K562 (cell line): Measurements from ENCODE around the gene BIRC3. TPM values are rescaled to one million over a fixed set of nuclear protein-coding genes. Genes with fewer than 3 reads are reported as not detected.

Experiments used
- ATAC-seq: fragments of 200-7000 bp; cut with Tn5 transposase; 3 replicates; pipeline ENCODE4 v1.9.1; 2020; ENCODE audit warnings: moderate library complexity
- BruUV-seq: library from RNA; stranded (reverse); fragments of 400-500 nt; replicated peaks from 2 replicates; lab custom pipeline; 2021; lab: Mats Ljungman, UMichigan
- CTCF ChIA-PET: fragments of 300-600 bp; formaldehyde crosslinking; extraction: SDS; loops from one replicate; lab custom pipeline; 2021; ENCODE audit warnings: low intra/inter-chr PET ratio; lab: Yijun Ruan, JAX
- POLR2A ChIA-PET: fragments of 300-600, 350-650 bp; sonication (Branson Sonifier 250); formaldehyde crosslinking; extraction: SDS; loops from one replicate; lab custom pipeline; 2021; ENCODE audit warnings: antibody characterized with exemption, inconsistent platforms; lab: Yijun Ruan, JAX
- DNase-seq, 4 experiments: peaks; one replicate each; pipeline versions ENCODE4 v3.0.0 to v3.0.0-alpha.2; 2011 to 2018; ENCODE audit warnings: low spot score in 3 of 4, mixed read lengths in 3 of 4; ENCODE audit errors: extremely low read depth in 1 of 4
- FAIRE-seq: peaks from 2 replicates; lab custom pipeline; 2011; peaks lifted over from hg19 to GRCh38; lab: Jason Lieb, UNC
- H2AFZ ChIP-seq: 2 replicates; pipeline ENCODE4 v1.6.0; 2011; ENCODE audit warnings: low read depth, low read length, control low read depth, inconsistent platforms
- H3K27ac ChIP-seq: fragments of 200-600 bp; 3 replicates; pipeline ENCODE4 v1.8.0; 2011; ENCODE audit warnings: low read depth, mild to moderate bottlenecking, control low read depth, inconsistent platforms, low read length, moderate library complexity, mixed read lengths; ENCODE audit errors: extremely low read depth
- H3K27me3 ChIP-seq, 2 experiments: fragments of 300-600 bp in 1 of 2; 2 replicates in 1 of 2; 3 replicates in 1 of 2; pipeline versions ENCODE4 v1.6.0 to v1.8.0; 2011; ENCODE audit warnings: inconsistent platforms in 2 of 2, low read length in 2 of 2, mild to moderate bottlenecking in 1 of 2, mixed read lengths in 1 of 2, moderate library complexity in 1 of 2; ENCODE audit not compliant: control insufficient read depth in 2 of 2, insufficient read depth in 2 of 2
- H3K36me3 ChIP-seq: fragments of 300-600 bp; 3 replicates; pipeline ENCODE4 v1.8.0; 2011; ENCODE audit warnings: mild to moderate bottlenecking, low read length, inconsistent platforms; ENCODE audit not compliant: control insufficient read depth, insufficient read depth
- H3K4me1 ChIP-seq, 2 experiments: fragments of 200-600 bp in 1 of 2; replicated peaks in 1 of 2; 2 replicates in 1 of 2; 3 replicates in 1 of 2; pipeline versions ENCODE4 v1.5.1 to v1.8.0; 2011; ENCODE audit warnings: inconsistent platforms in 2 of 2, low read length in 2 of 2, mild to moderate bottlenecking in 1 of 2, mixed read lengths in 1 of 2, moderate library complexity in 1 of 2; ENCODE audit not compliant: control insufficient read depth in 2 of 2, insufficient read depth in 2 of 2
- H3K4me2 ChIP-seq: 2 replicates; pipeline ENCODE4 v1.6.1; 2011; ENCODE audit warnings: low read length, control low read depth, inconsistent platforms, mixed read lengths; ENCODE audit not compliant: insufficient read depth
- H3K4me3 ChIP-seq: fragments of 200-600 bp; sonication (generic), shearing (Covaris generic); 2 replicates; pipeline ENCODE4 v1.5.1; 2016; ENCODE audit warnings: control low read depth, inconsistent platforms
- H3K79me2 ChIP-seq: fragments of 200-600 bp; 3 replicates; pipeline ENCODE4 v1.8.0; 2011; ENCODE audit warnings: low read length, inconsistent platforms; ENCODE audit not compliant: control insufficient read depth, insufficient read depth
- H3K9ac ChIP-seq, 2 experiments: 2 replicates each; pipeline versions ENCODE4 v1.6.0 to v1.6.1; 2011; ENCODE audit warnings: low read depth in 2 of 2, low read length in 2 of 2, control low read depth in 1 of 2, inconsistent platforms in 1 of 2, mild to moderate bottlenecking in 1 of 2, mixed read lengths in 1 of 2; ENCODE audit not compliant: insufficient read depth in 1 of 2
- H3K9me1 ChIP-seq: one replicate; pipeline ENCODE4 v1.6.0; 2011; ENCODE audit warnings: inconsistent platforms, mild to moderate bottlenecking, low read length, moderate library complexity; ENCODE audit not compliant: control insufficient read depth, insufficient read depth
- H3K9me3 ChIP-seq: replicated peaks from 2 replicates; pipeline ENCODE4 v1.5.1; 2011; ENCODE audit warnings: low read depth, low read length, inconsistent platforms; ENCODE audit not compliant: control insufficient read depth, insufficient read depth
- H4K20me1 ChIP-seq: replicated peaks from 2 replicates; pipeline ENCODE4 v1.6.1; 2011; ENCODE audit warnings: low read length, inconsistent platforms, mixed read lengths; ENCODE audit not compliant: control insufficient read depth, insufficient read depth
- CBX3 ChIP-seq, 2 experiments: IDR thresholded peaks; 1 replicate in 1 of 2; 2 replicates in 1 of 2; pipeline ENCODE4 v1.6.1; 2012; ENCODE audit warnings: inconsistent platforms in 2 of 2, low read length in 2 of 2, borderline replicate concordance in 1 of 2, control low read depth in 1 of 2
- ETV5 ChIP-seq: sonication (generic); formaldehyde crosslinking; IDR thresholded peaks from 2 replicates; pipeline ENCODE4 v1.4.0; 2020; ENCODE audit warnings: low read depth, mild to moderate bottlenecking, missing genetic modification reagents
- LEF1 ChIP-seq: fragments of 450-650 bp; IDR thresholded peaks from 2 replicates; pipeline ENCODE4 v1.6.1; 2016; ENCODE audit warnings: mild to moderate bottlenecking
- MIER1 ChIP-seq: fragments of 450-650 bp; IDR thresholded peaks from 2 replicates; pipeline ENCODE4 v1.6.1; 2016; ENCODE audit warnings: antibody characterized with exemption, mild to moderate bottlenecking, low read depth
- NCOA4 ChIP-seq: fragments of 450-650 bp; IDR thresholded peaks from 2 replicates; pipeline ENCODE4 v1.6.1; 2018; ENCODE audit warnings: mild to moderate bottlenecking; ENCODE audit not compliant: partially characterized antibody
- NFIC ChIP-seq: fragments of 450-650 bp; IDR thresholded peaks from 2 replicates; pipeline ENCODE4 v1.6.1; 2017; ENCODE audit warnings: mild to moderate bottlenecking, inconsistent platforms
- NONO ChIP-seq, 2 experiments: fragments of 200-400 bp in 1 of 2; fragments of 450-650 bp in 1 of 2; formaldehyde crosslinking in 1 of 2; IDR thresholded peaks; 2 replicates each; pipeline ENCODE4 v1.6.1; 2017; ENCODE audit warnings: low read depth in 2 of 2, mild to moderate bottlenecking in 2 of 2, moderate library complexity in 2 of 2, low read length in 1 of 2
- PATZ1 ChIP-seq: fragments of 250-450 bp; sonication (Bioruptor Pico); IDR thresholded peaks from 2 replicates; pipeline ENCODE4 v1.5.0; 2020; ENCODE audit warnings: mild to moderate bottlenecking, borderline replicate concordance
- RBM25 ChIP-seq: fragments of 200-400 bp; formaldehyde crosslinking; IDR thresholded peaks from 2 replicates; pipeline ENCODE4 v1.6.1; 2018; ENCODE audit warnings: low read length, low read depth, moderate library complexity; ENCODE audit not compliant: severe bottlenecking
- SMARCA5 ChIP-seq: fragments of 450-650 bp; IDR thresholded peaks from 2 replicates; pipeline ENCODE4 v1.6.1; 2016
- SRF ChIP-seq, 2 experiments: fragments of 250-450, 450-650 bp in 1 of 2; sonication (Bioruptor Pico) in 1 of 2; sonication (generic) in 1 of 2; formaldehyde crosslinking; IDR thresholded peaks; 2 replicates each; pipeline versions ENCODE4 v1.5.0 to v1.5.1; 2020 to 2022; ENCODE audit warnings: mild to moderate bottlenecking in 1 of 2, missing genetic modification reagents in 1 of 2
- TEAD4 ChIP-seq, 2 experiments: sonication (generic) in 1 of 2; formaldehyde crosslinking in 1 of 2; IDR thresholded peaks; 2 replicates each; pipeline versions ENCODE4 v1.6.1 to v1.8.0; 2012 to 2022; ENCODE audit warnings: borderline replicate concordance in 1 of 2, inconsistent platforms in 1 of 2, low read length in 1 of 2, mild to moderate bottlenecking in 1 of 2, missing genetic modification reagents in 1 of 2
- ZC3H11A ChIP-seq: IDR thresholded peaks from 2 replicates; pipeline ENCODE4 v1.6.1; 2012; ENCODE audit warnings: low read depth, low read length, improper control_type of control experiment
- ZFP30 ChIP-seq: fragments of 250-450 bp; sonication (Bioruptor Pico); IDR thresholded peaks from 2 replicates; pipeline ENCODE4 v1.8.0; 2022; ENCODE audit warnings: moderate library complexity, mild to moderate bottlenecking, inconsistent platforms, borderline replicate concordance
- WGBS: fragments of 100-300 bp; shearing (Covaris generic); methylation state at CpG from one replicate; pipeline ENCODE4 v1.1.6; 2016; ENCODE audit warnings: low coverage, mixed read lengths; ENCODE audit not compliant: insufficient coverage; ENCODE audit errors: missing lambda C conversion rate; 5-methylcytosine and 5-hydroxymethylcytosine counted together
- in situ Hi-C: fragments of 300-500 bp; cut with MboI; formaldehyde crosslinking; loops from 4 replicates; pipeline ENCODE4 v1.15.0; 2018; ENCODE audit warnings: inconsistent platforms, mixed read lengths
- intact Hi-C: fragments of 100-400 bp; cut with micrococcal nuclease; formaldehyde crosslinking; loops from 2 replicates; pipeline ENCODE4 v1.14.2; 2022
- polyA plus RNA-seq, 8 experiments: library from polyadenylated mRNA; depleted of rRNA in 4 of 8; stranded (reverse) in 5 of 8; unstranded in 3 of 8; fragments of >200 nt; fragmentation: Nextera tagmentation in 2 of 8; fragmentation: Illumina TruSeq in 1 of 8; extraction: Ambion mirVana in 2 of 8; extraction: Trizol in 1 of 8; gene quantifications; 2 replicates each; pipeline versions ENCODE4 v1.2.1 to v1.2.3, GENCODE V29; 2011 to 2014; ENCODE audit warnings: inconsistent platforms in 1 of 8, missing spikeins in 1 of 8
- total RNA-seq, 7 experiments: library from RNA; depleted of rRNA in 6 of 7; stranded (reverse); fragments of >200 nt in 6 of 7; fragmentation: Illumina TruSeq in 2 of 7; extraction: Trizol in 2 of 7; gene quantifications; 2 replicates each; pipeline versions ENCODE4 v1.2.1 to v1.2.3, GENCODE V29; 2011 to 2021; ENCODE audit warnings: low replicate concordance in 1 of 7

Gene BIRC3
- total and polyA plus RNA-seq, 9 of the 15 experiments (the other 6 are each of a cell fraction or from before 2014, with no cell fraction given): 0.08 to 0.42 (median 0.18) TPM

- TF ChIP-seq NONO (IDR thresholded peaks at IDR 0.05; ENCODE audit: low read depth in 2 of 2, low read length in 1 of 2) (peak in 1 of 2 experiments; percentile 80; a peak in 1 of 4 replicates), LEF1 (peak; percentile 86), RBM25 (no peak), MIER1 (peak; percentile 67), TEAD4 (IDR thresholded peaks at IDR 0.05; ENCODE audit: low read length) (peak; percentile 94), TEAD4 (CRISPR knock-in tag; IDR thresholded peaks at IDR 0.05; ENCODE audit: borderline replicate concordance) (no peak), ZFP30 (CRISPR knock-in tag) (no peak)
- TF ChIP-seq, all 486 proteins: peak for 171
Observed at GRCh38 chr11:102341844-102342318, 24.6 kb downstream of the BIRC3 start (continued).

GRCh38 chr11:102343809-102344208, 26.5 kb downstream of the BIRC3 start:
- Histone ChIP-seq H3K27me3 (no peaks in the 10 kb centered on the region; a peak in 1 of 5 replicates), H3K4me3 (no peak overlapping the region), H3K36me3 (no peaks in the 10 kb centered on the region; the same call in 2 of the 3 replicates), H3K4me2 (no peak overlapping the region), H3K4me1 (peaks cover 3 to 19% of the 10 kb centered on the region in 2 experiments; a peak in 4 of 5 replicates), H4K20me1 (no peaks in the 10 kb centered on the region), H2AFZ (no peak overlapping the region), H3K9me3 (no peaks in the 10 kb centered on the region), H3K79me2 (peaks cover 28% of the 10 kb centered on the region), H3K9ac (no peak overlapping the region), H3K9me1 (no peaks in the 10 kb centered on the region), H3K27ac (no peak overlapping the region)
- intact Hi-C loops (no loop called here), in situ Hi-C loops (loop anchor here (5.0 kb wide), 2 partner anchors 57 to 153 kb away; no protein-coding TSS in a partner anchor)
- FAIRE-seq: no peak
- BruUV-seq: no TSS peak
- ChIA-PET POLR2A (interaction anchor here (0.6 kb wide), 1 partner anchor 29 kb away, joined by 3 read pairs; no protein-coding TSS in a partner anchor), CTCF (no interaction called here)
- no peak for ATAC-seq
- no peak for DNase-seq
- TF ChIP-seq ZC3H11A (no peak), NFIC (peak; percentile 79), PATZ1 (CRISPR knock-in tag) (no peak), ETV5 (CRISPR knock-in tag) (no peak), SMARCA5 (no peak), SRF (CRISPR knock-in tag; IDR thresholded peaks at IDR 0.05) (peak in 1 of 2 experiments; percentile 29; a peak in 1 of 4 replicates), NCOA4 (no peak), CBX3 (IDR thresholded peaks at IDR 0.05; ENCODE audit: borderline replicate concordance in 1 of 2, low read length in 2 of 2) (no peak)
- 39% methylated on average over 1 of the region's 1 CpG for WGBS
